ENCODE measurements around the gene TACC2. TPM values are rescaled to one million over a fixed set of nuclear protein-coding genes. Genes with fewer than 3 reads are reported as not detected.

TACC2 gene
- total and polyA plus RNA-seq, 2 donors (not counting 3 experiments of a cell fraction or from before 2014, with no cell fraction given) = 14.4 to 46.2 TPM

GRCh38 chr10:122295451-122295809 is 306.5 kb downstream of the TACC2 start:
- no peak overlapping the region for H2AFZ ChIP-seq (ENCODE audit: low read depth, low read length)
- H3K27me3 ChIP-seq (ENCODE audit: control insufficient read depth in 2 of 2, insufficient read depth in 2 of 2, low read length in 2 of 2) = no peaks in the 10 kb centered on the region
- no peaks in the 10 kb centered on the region for H3K4me1 ChIP-seq (ENCODE audit: control insufficient read depth, extremely low read depth, insufficient read depth, low read length)
- intact Hi-C loops (cut with micrococcal nuclease) (no loop called here), dilution Hi-C loops (cut with MboI; ENCODE audit: extremely low pct_ligation_motif_present, low sequenced_read_pairs) (loop anchor here (25.0 kb wide), 1 partner anchor 142 kb away; no protein-coding TSS in a partner anchor)
- H3K4me3 ChIP-seq (replicated peaks in 1 of 3; ENCODE audit: insufficient read depth in 1 of 3, low read depth in 1 of 3, low read length in 3 of 3) = no peak overlapping the region
- TF ChIP-seq CTCF (IDR thresholded peaks at IDR 0.05; ENCODE audit: extremely low read depth in 1 of 2, insufficient read depth in 1 of 2, low read depth in 1 of 2, low read length in 2 of 2) (no peak), GATA2 (IDR thresholded peaks at IDR 0.05; ENCODE audit: insufficient read depth, insufficient read length, low read depth, low read length) (no peak), MAX (IDR thresholded peaks at IDR 0.05; ENCODE audit: insufficient read depth, insufficient read length) (no peak)
- DNase-seq (ENCODE audit: low read depth, low spot score) (no peak), FAIRE-seq (no peak)
- no peak overlapping the region for H3K4me2 ChIP-seq (ENCODE audit: insufficient read depth, low read length)
- ChIA-PET POLR2A (no interaction called here), CTCF (interaction anchor here (1.0 to 1.3 kb wide), 3 partner anchors 16 to 140 kb away, joined by 3 read pairs; no protein-coding TSS in a partner anchor)
- H4K20me1 ChIP-seq (replicated peaks; ENCODE audit: control insufficient read depth, extremely low read depth, insufficient read depth, low read length) = no peaks in the 10 kb centered on the region
- H3K9ac ChIP-seq (replicated peaks; ENCODE audit: extremely low read depth, insufficient read depth, low read length) = no peak overlapping the region
- no peaks in the 10 kb centered on the region for H3K9me3 ChIP-seq (replicated peaks; ENCODE audit: control insufficient read depth, insufficient read depth, low read length)
- no peak overlapping the region for H3K27ac ChIP-seq (ENCODE audit: insufficient read depth, low read depth, low read length)
- H3K9me1 ChIP-seq (replicated peaks; ENCODE audit: control insufficient read depth, extremely low read depth, insufficient read depth, low read length) = no peaks in the 10 kb centered on the region
- H3K79me2 ChIP-seq (ENCODE audit: control insufficient read depth, insufficient read depth, low read length) = no peaks in the 10 kb centered on the region
- BruUV-seq (replicated peaks) = no TSS peak
- H3K36me3 ChIP-seq (ENCODE audit: control insufficient read depth in 2 of 2, extremely low read depth in 1 of 2, insufficient read depth in 2 of 2, low read length in 2 of 2) = no peaks in the 10 kb centered on the region

- Histone ChIP-seq H3K9me3 (replicated peaks; ENCODE audit: control insufficient read depth, insufficient read depth, low read length) (no peaks in the 10 kb centered on the region), H3K27me3 (ENCODE audit: control insufficient read depth in 2 of 2, insufficient read depth in 2 of 2, low read length in 2 of 2) (no peaks in the 10 kb centered on the region), H2AFZ (ENCODE audit: low read depth, low read length) (no peak overlapping the region), H3K4me1 (ENCODE audit: control insufficient read depth, extremely low read depth, insufficient read depth, low read length) (no peaks in the 10 kb centered on the region), H3K4me3 (replicated peaks in 1 of 3; ENCODE audit: insufficient read depth in 1 of 3, low read depth in 1 of 3, low read length in 3 of 3) (no peak overlapping the region), H3K9ac (replicated peaks; ENCODE audit: extremely low read depth, insufficient read depth, low read length) (no peak overlapping the region), H3K36me3 (ENCODE audit: control insufficient read depth in 2 of 2, extremely low read depth in 1 of 2, insufficient read depth in 2 of 2, low read length in 2 of 2) (no peaks in the 10 kb centered on the region), H3K4me2 (ENCODE audit: insufficient read depth, low read length) (no peak overlapping the region), H3K79me2 (ENCODE audit: control insufficient read depth, insufficient read depth, low read length) (no peaks in the 10 kb centered on the region), H4K20me1 (replicated peaks; ENCODE audit: control insufficient read depth, extremely low read depth, insufficient read depth, low read length) (no peaks in the 10 kb centered on the region), H3K9me1 (replicated peaks; ENCODE audit: control insufficient read depth, extremely low read depth, insufficient read depth, low read length) (no peaks in the 10 kb centered on the region), H3K27ac (ENCODE audit: insufficient read depth, low read depth, low read length) (no peak overlapping the region)
- TF ChIP-seq JUN (IDR thresholded peaks at IDR 0.05; ENCODE audit: borderline replicate concordance, insufficient read depth, insufficient read length, low read depth) (no peak), MYC (IDR thresholded peaks at IDR 0.05; ENCODE audit: low read depth, low read length) (no peak), EZH2 (IDR thresholded peaks at IDR 0.05; ENCODE audit: borderline replicate concordance, low read depth, low read length, severe bottlenecking) (no peak), FOS (IDR thresholded peaks at IDR 0.05; ENCODE audit: borderline replicate concordance, insufficient read depth, low read length) (no peak), CTCF (IDR thresholded peaks at IDR 0.05; ENCODE audit: extremely low read depth in 1 of 2, insufficient read depth in 1 of 2, low read depth in 1 of 2, low read length in 2 of 2) (no peak), GATA2 (IDR thresholded peaks at IDR 0.05; ENCODE audit: insufficient read depth, insufficient read length, low read depth, low read length) (no peak), POLR2A (IDR thresholded peaks at IDR 0.05; ENCODE audit: low read depth, low read length) (no peak), MAX (IDR thresholded peaks at IDR 0.05; ENCODE audit: insufficient read depth, insufficient read length) (no peak)
- BruUV-seq (replicated peaks) = no TSS peak
- FAIRE-seq (no peak), DNase-seq (ENCODE audit: low read depth, low spot score) (no peak)
- CTCF ChIA-PET = interaction anchor here (1.0 to 4.1 kb wide), 6 partner anchors 8 to 269 kb away, joined by 3 to 191 read pairs (median 4); no protein-coding TSS in a partner anchor
- POLR2A ChIA-PET = no interaction called here
- dilution Hi-C loops (cut with MboI; ENCODE audit: extremely low pct_ligation_motif_present, low sequenced_read_pairs) = loop anchor here (25.0 kb wide), 1 partner anchor 141 kb away; no protein-coding TSS in a partner anchor
- intact Hi-C loops (cut with micrococcal nuclease) = no loop called here
Measured at GRCh38 chr10:122296363-122297120, 307.6 kb downstream of the TACC2 start.
